Measurements from ENCODE around the gene JUN.
"Not testable (repeated sequence)": the region's sequence is repeated elsewhere in the genome, so short reads cannot be mapped to it uniquely, and the experiment has no call there.

JUN gene

GRCh38 chr1:58805716-58806571, 22.1 kb upstream of the JUN start:
- no peak for DNase-seq

GRCh38 chr1:58804853-58805565, 21.2 kb upstream of the JUN start:
- DNase-seq, result no peak

- no peak for DNase-seq
Measured at GRCh38 chr1:58803858-58804257, 20.0 kb upstream of the JUN start.

GRCh38 chr1:58802640-58803399, 19.0 kb upstream of the JUN start:
- DNase-seq, result no peak

GRCh38 chr1:58801286-58801685, 17.4 kb upstream of the JUN start:
- not testable (repeated sequence) for DNase-seq

- DNase-seq, result no peak
Measured at GRCh38 chr1:58799650-58800049, 15.8 kb upstream of the JUN start.

- DNase-seq, result no peak
Measured at GRCh38 chr1:58798910-58799442, 15.1 kb upstream of the JUN start.

- no peak for DNase-seq
Measured at GRCh38 chr1:58796416-58796815, 12.6 kb upstream of the JUN start.

GRCh38 chr1:58794585-58794984, 10.7 kb upstream of the JUN start:
- DNase-seq, result no peak

GRCh38 chr1:58792846-58793245, 9.0 kb upstream of the JUN start:
- no peak for DNase-seq

GRCh38 chr1:58791106-58791505, 7.3 kb upstream of the JUN start:
- DNase-seq, result no peak

- DNase-seq, result no peak
Measured at GRCh38 chr1:58789996-58790660, 6.3 kb upstream of the JUN start.

- DNase-seq, result no peak
Measured at GRCh38 chr1:58789322-58789856, 5.5 kb upstream of the JUN start.

GRCh38 chr1:58788259-58788658, 4.4 kb upstream of the JUN start:
- DNase-seq, result no peak

- DNase-seq, result no peak
Measured at GRCh38 chr1:58786927-58787245, 3.0 kb upstream of the JUN start.

- no peak for DNase-seq
Measured at GRCh38 chr1:58786184-58786926, 2.5 kb upstream of the JUN start.

- no peak for DNase-seq
Measured at GRCh38 chr1:58785442-58786058, 1.7 kb upstream of the JUN start.

- DNase-seq, result peak; percentile 95
Measured at GRCh38 chr1:58784758-58785441, 1.1 kb upstream of the JUN start.

- DNase-seq, result peak; percentile 83
Measured at GRCh38 chr1:58783090-58783992, 506 bp downstream of the JUN start.
